ENCODE results near the gene CDK5.

The CDK5 gene

GRCh38 chr7:151101621-151102396, 44.1 kb upstream of the CDK5 start:
- Histone ChIP-seq H3K9me3 (ENCODE audit: control insufficient read depth, low read length) (no peaks in the 10 kb centered on the region), H3K9ac (ENCODE audit: low read length) (peak overlapping the region; percentile 26), H2BK120ac (ENCODE audit: low read depth, low read length) (no peak overlapping the region), H2BK12ac (ENCODE audit: low read length in 2 of 2) (no peak overlapping the region), H3K4me1 (ENCODE audit: control insufficient read depth, insufficient read depth, low read depth, low read length) (peaks cover 25% of the 10 kb centered on the region), H3K4ac (ENCODE audit: low read depth in 1 of 2, low read length in 2 of 2) (no peak overlapping the region), H3K79me1 (replicated peaks; ENCODE audit: low read length, poor library complexity, severe bottlenecking) (peaks cover 29% of the 10 kb centered on the region), H2BK15ac (ENCODE audit: low read depth, poor library complexity, severe bottlenecking) (no peak overlapping the region), H4K8ac (ENCODE audit: low read length) (no peak overlapping the region), H3K36me3 (ENCODE audit: control insufficient read depth in 1 of 2, insufficient read depth in 2 of 2, low read depth in 1 of 2, low read length in 2 of 2) (peaks cover 3 to 29% of the 10 kb centered on the region in 2 experiments), H2AK5ac (ENCODE audit: low read length, severe bottlenecking) (no peak overlapping the region), H4K91ac (ENCODE audit: low read length) (no peak overlapping the region), H2BK5ac (ENCODE audit: low read depth, low read length, poor library complexity, severe bottlenecking) (no peak overlapping the region), H3K4me3 (ENCODE audit: insufficient read depth in 1 of 2, low read depth in 1 of 2, low read length in 2 of 2) (no peak overlapping the region), H3K27me3 (ENCODE audit: control insufficient read depth in 1 of 2, insufficient read depth in 1 of 2, low read length in 2 of 2) (no peaks in the 10 kb centered on the region), H3K4me2 (ENCODE audit: low read length, poor library complexity, severe bottlenecking) (no peak overlapping the region), H3K23ac (ENCODE audit: low read length in 2 of 2) (no peak overlapping the region), H3K27ac (ENCODE audit: low read length, poor library complexity, severe bottlenecking) (no peak overlapping the region), H3K14ac (ENCODE audit: low read length in 2 of 2) (no peak overlapping the region), H3K18ac (ENCODE audit: low read depth in 1 of 2, low read length in 2 of 2) (peak overlapping the region in 1 of 2 experiments; percentile 6), H2AFZ (ENCODE audit: low read depth, low read length) (no peak overlapping the region)
- 85% methylated on average over 24 of the region's 24 CpGs for WGBS
- DNase-seq: no peak

DNA sequence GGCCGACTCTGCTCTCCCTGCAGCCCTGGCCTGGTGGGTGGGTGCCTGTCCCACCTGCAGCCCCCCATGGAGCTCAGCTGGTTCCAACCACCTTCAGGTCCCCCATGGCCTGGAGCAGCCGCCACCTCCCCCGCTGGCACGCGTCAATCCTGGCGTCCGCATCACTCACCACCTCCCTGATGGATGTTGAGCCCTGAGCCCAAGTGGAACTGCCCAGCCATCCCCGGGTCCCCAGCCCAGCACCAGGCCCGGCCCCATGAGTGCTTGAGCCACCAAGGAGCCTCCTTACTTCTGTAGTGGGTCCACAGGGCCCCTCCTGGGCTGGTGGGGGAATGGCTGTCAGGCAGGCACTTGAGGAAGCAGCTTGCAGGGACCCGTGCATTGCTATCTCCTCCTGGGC, 43.2 kb upstream of the CDK5 start:
- Histone ChIP-seq H2BK12ac (ENCODE audit: low read length in 2 of 2) (peak overlapping the region in 1 of 2 experiments; percentile 15), H3K79me1 (replicated peaks; ENCODE audit: low read length, poor library complexity, severe bottlenecking) (peaks cover 24% of the 10 kb centered on the region)
- WGBS: 96% methylated on average over 10 of the region's 10 CpGs

GRCh38 chr7:151099486-151100211, 42.0 kb upstream of the CDK5 start:
- Histone ChIP-seq H3K9ac (ENCODE audit: low read length) (no peak overlapping the region), H3K18ac (ENCODE audit: low read depth in 1 of 2, low read length in 2 of 2) (no peak overlapping the region), H3K27ac (ENCODE audit: low read length, poor library complexity, severe bottlenecking) (no peak overlapping the region), H3K4me2 (ENCODE audit: low read length, poor library complexity, severe bottlenecking) (no peak overlapping the region), H2AFZ (ENCODE audit: low read depth, low read length) (no peak overlapping the region), H2BK120ac (ENCODE audit: low read depth, low read length) (no peak overlapping the region), H3K79me1 (replicated peaks; ENCODE audit: low read length, poor library complexity, severe bottlenecking) (peaks cover 24% of the 10 kb centered on the region), H3K36me3 (ENCODE audit: control insufficient read depth in 1 of 2, insufficient read depth in 2 of 2, low read depth in 1 of 2, low read length in 2 of 2) (peaks cover 0 to 24% of the 10 kb centered on the region in 2 experiments), H2BK15ac (ENCODE audit: low read depth, poor library complexity, severe bottlenecking) (no peak overlapping the region), H2BK12ac (ENCODE audit: low read length in 2 of 2) (no peak overlapping the region), H4K8ac (ENCODE audit: low read length) (no peak overlapping the region), H3K4me1 (ENCODE audit: control insufficient read depth, insufficient read depth, low read depth, low read length) (peaks cover 32% of the 10 kb centered on the region), H3K23ac (ENCODE audit: low read length in 2 of 2) (peak overlapping the region in 1 of 2 experiments; percentile 62), H3K4me3 (ENCODE audit: insufficient read depth in 1 of 2, low read depth in 1 of 2, low read length in 2 of 2) (no peak overlapping the region), H3K4ac (ENCODE audit: low read depth in 1 of 2, low read length in 2 of 2) (no peak overlapping the region), H3K27me3 (ENCODE audit: control insufficient read depth in 1 of 2, insufficient read depth in 1 of 2, low read length in 2 of 2) (no peaks in the 10 kb centered on the region), H3K14ac (ENCODE audit: low read length in 2 of 2) (no peak overlapping the region), H4K91ac (ENCODE audit: low read length) (no peak overlapping the region), H3K9me3 (ENCODE audit: control insufficient read depth, low read length) (no peaks in the 10 kb centered on the region), H2AK5ac (ENCODE audit: low read length, severe bottlenecking) (no peak overlapping the region), H2BK5ac (ENCODE audit: low read depth, low read length, poor library complexity, severe bottlenecking) (no peak overlapping the region)
- DNase-seq: peak; percentile 38
- 86% methylated on average over 18 of the region's 20 CpGs for WGBS

More for the DNA sequence above, 43.2 kb upstream of the CDK5 start:
- no peak overlapping the region for H4K91ac ChIP-seq (ENCODE audit: low read length)
- H2BK5ac ChIP-seq (ENCODE audit: low read depth, low read length, poor library complexity, severe bottlenecking): no peak overlapping the region
- H3K14ac ChIP-seq (ENCODE audit: low read length in 2 of 2): no peak overlapping the region
- peaks cover 28% of the 10 kb centered on the region for H3K4me1 ChIP-seq (ENCODE audit: control insufficient read depth, insufficient read depth, low read depth, low read length)
- H3K18ac ChIP-seq (ENCODE audit: low read depth in 1 of 2, low read length in 2 of 2): no peak overlapping the region
- H3K9me3 ChIP-seq (ENCODE audit: control insufficient read depth, low read length): no peaks in the 10 kb centered on the region
- no peak overlapping the region for H3K4me2 ChIP-seq (ENCODE audit: low read length, poor library complexity, severe bottlenecking)
- H3K23ac ChIP-seq (ENCODE audit: low read length in 2 of 2): no peak overlapping the region
- peaks cover 0 to 25% of the 10 kb centered on the region in 2 experiments for H3K36me3 ChIP-seq (ENCODE audit: control insufficient read depth in 1 of 2, insufficient read depth in 2 of 2, low read depth in 1 of 2, low read length in 2 of 2)
- H2BK15ac ChIP-seq (ENCODE audit: low read depth, poor library complexity, severe bottlenecking): no peak overlapping the region
- no peak overlapping the region for H2AK5ac ChIP-seq (ENCODE audit: low read length, severe bottlenecking)
- H3K9ac ChIP-seq (ENCODE audit: low read length): peak overlapping the region; percentile 26
- H2BK120ac ChIP-seq (ENCODE audit: low read depth, low read length): no peak overlapping the region
- no peak overlapping the region for H3K4ac ChIP-seq (ENCODE audit: low read depth in 1 of 2, low read length in 2 of 2)
- no peak overlapping the region for H3K4me3 ChIP-seq (ENCODE audit: insufficient read depth in 1 of 2, low read depth in 1 of 2, low read length in 2 of 2)
- H2AFZ ChIP-seq (ENCODE audit: low read depth, low read length): no peak overlapping the region
- H3K27ac ChIP-seq (ENCODE audit: low read length, poor library complexity, severe bottlenecking): no peak overlapping the region
- DNase-seq: no peak
- H4K8ac ChIP-seq (ENCODE audit: low read length): no peak overlapping the region
- H3K27me3 ChIP-seq (ENCODE audit: control insufficient read depth in 1 of 2, insufficient read depth in 1 of 2, low read length in 2 of 2): no peaks in the 10 kb centered on the region

DNA sequence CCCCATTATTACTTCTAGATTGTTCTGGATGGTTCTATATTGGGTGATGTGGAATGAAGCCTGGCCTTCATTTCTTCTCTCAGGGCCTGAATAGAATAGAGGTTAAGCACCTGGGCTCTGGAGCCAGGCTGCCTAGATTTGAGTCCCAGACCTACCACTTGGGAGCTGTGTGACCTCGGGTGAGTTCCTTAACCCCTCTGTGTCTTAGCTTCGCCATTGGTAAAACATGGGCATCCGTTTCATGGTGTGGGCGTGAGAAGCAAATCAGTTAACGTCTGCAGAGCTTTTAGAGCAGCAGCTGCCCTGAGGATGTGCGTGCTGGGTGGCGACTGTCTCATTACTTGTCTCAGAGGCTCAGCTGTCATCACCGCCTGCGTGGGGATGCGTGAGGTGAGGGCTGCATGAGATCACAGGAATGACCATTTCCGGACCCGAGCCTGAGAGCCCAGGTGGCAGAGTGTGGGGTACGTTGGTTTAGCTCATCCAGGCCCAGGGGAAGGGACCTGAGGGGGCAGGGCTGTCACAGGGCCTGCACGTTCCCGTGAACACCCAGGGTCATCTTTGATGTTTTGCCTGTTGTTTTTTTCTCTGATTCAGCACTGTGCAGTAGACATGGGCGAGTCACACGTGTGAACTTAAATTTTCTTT, 38.3 kb upstream of the CDK5 start:
- Histone ChIP-seq H2BK12ac (ENCODE audit: low read length in 2 of 2) (no peak overlapping the region), H3K4ac (ENCODE audit: low read depth in 1 of 2, low read length in 2 of 2) (no peak overlapping the region), H3K27ac (ENCODE audit: low read length, poor library complexity, severe bottlenecking) (no peak overlapping the region), H3K4me1 (ENCODE audit: control insufficient read depth, insufficient read depth, low read depth, low read length) (peaks cover 30% of the 10 kb centered on the region), H2BK15ac (ENCODE audit: low read depth, poor library complexity, severe bottlenecking) (no peak overlapping the region), H3K36me3 (ENCODE audit: control insufficient read depth in 1 of 2, insufficient read depth in 2 of 2, low read depth in 1 of 2, low read length in 2 of 2) (peaks cover 5 to 30% of the 10 kb centered on the region in 2 experiments), H3K27me3 (ENCODE audit: control insufficient read depth in 1 of 2, insufficient read depth in 1 of 2, low read length in 2 of 2) (no peaks in the 10 kb centered on the region), H3K23ac (ENCODE audit: low read length in 2 of 2) (no peak overlapping the region), H3K9ac (ENCODE audit: low read length) (peak overlapping the region; percentile 13), H3K9me3 (ENCODE audit: control insufficient read depth, low read length) (no peaks in the 10 kb centered on the region), H2AFZ (ENCODE audit: low read depth, low read length) (no peak overlapping the region), H4K8ac (ENCODE audit: low read length) (no peak overlapping the region), H3K4me3 (ENCODE audit: insufficient read depth in 1 of 2, low read depth in 1 of 2, low read length in 2 of 2) (no peak overlapping the region), H2BK120ac (ENCODE audit: low read depth, low read length) (no peak overlapping the region), H2AK5ac (ENCODE audit: low read length, severe bottlenecking) (no peak overlapping the region), H3K14ac (ENCODE audit: low read length in 2 of 2) (no peak overlapping the region), H3K79me1 (replicated peaks; ENCODE audit: low read length, poor library complexity, severe bottlenecking) (peaks cover 15% of the 10 kb centered on the region), H3K4me2 (ENCODE audit: low read length, poor library complexity, severe bottlenecking) (no peak overlapping the region), H3K18ac (ENCODE audit: low read depth in 1 of 2, low read length in 2 of 2) (no peak overlapping the region), H4K91ac (ENCODE audit: low read length) (no peak overlapping the region), H2BK5ac (ENCODE audit: low read depth, low read length, poor library complexity, severe bottlenecking) (no peak overlapping the region)
- 79% methylated on average over 16 of the region's 17 CpGs for WGBS
- no peak for DNase-seq
